HG03432 (cell line): ENCODE measurements around the gene CEBPB.
A peak's percentile ranks its signal among the peaks of the same experiment; 100 is the strongest.
"Not testable (repeated sequence)": the region's sequence is repeated elsewhere in the genome, so short reads cannot be mapped to it uniquely, and the experiment has no call there.

ENCODE experiments used
- ATAC-seq: cut with Tn5 transposase; IDR thresholded peaks from one replicate; pipeline ENCODE4 v1.9.1; 2021; ENCODE audit warnings: mild to moderate bottlenecking, moderate library complexity; ENCODE audit not compliant: unreplicated experiment

Gene CEBPB

GRCh38 chr20:50190251-50191064 lies at the start of gene CEBPB:
TSS of gene CEBPB (plus strand) at chr20:50190830. CDS start at chr20:50191034, 204 bp downstream.
- ATAC-seq: peak; percentile 43

DNA sequence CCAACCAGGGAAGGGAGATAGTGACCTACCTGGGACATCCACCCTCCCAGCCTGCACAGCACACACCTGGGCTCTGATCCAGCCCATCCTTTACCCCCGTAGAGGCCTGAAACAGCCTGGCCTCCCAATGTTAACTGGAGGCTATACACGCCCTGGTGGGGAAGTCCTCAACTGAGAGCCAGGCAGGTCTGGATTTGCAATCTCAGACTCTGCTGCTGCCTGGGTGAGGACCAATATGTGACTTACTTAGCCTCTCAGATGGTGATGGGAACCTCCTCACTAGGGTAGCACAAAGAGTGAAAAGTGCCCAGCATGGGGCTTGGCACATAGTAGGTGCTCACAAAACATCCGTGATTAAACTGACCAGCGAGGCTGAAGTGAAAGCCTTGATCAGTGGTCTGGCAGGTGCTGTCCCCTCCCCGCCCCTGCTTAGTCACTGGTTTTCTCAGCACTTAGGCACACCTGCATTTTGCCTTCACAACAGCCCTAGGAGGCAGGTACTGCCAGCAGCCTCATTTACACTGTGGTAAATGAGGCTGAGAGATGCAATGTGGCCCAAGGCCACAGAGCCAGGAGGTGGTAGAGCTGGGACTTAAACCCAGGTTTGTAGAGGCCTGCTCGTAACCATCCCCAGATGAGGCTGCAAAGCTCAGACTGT lies 49.5 kb upstream of the CEBPB start:
- no peak for ATAC-seq

DNA sequence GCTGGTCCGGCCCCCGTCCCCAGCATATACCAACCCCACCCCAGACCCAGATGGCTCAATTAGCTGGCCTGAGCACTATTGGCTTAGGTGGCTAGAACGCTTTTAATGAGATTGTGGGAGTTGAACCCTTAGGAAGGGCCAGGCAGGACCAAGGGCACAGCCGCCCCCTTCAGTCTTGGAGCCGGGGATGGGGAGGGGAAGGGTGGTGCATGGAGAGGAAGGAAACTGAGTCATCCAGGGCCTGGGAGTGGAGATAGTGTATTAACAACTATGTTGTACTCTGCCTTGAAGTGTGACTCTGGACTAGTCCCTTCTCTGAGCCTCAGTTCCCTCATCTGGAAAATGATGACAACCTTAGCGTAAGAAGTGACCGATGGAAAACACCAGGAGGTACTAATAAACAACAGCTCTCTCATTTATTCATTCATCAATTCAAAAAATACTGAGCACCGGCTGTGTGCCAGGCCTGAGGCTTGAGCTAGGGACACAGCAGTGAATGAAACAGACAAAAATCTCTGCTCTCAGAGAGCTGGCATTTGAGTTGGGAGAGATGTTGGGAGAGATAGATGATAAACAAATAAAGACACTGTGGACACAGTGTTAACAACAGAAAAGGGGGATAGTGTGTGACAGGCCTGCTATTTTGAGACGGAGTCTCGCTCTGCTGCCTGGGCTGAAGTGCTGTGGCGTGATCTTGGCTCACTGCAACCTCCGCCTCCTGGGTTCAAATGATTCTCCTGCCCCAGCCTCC lies 48.6 kb upstream of the CEBPB start:
- no peak for ATAC-seq

DNA sequence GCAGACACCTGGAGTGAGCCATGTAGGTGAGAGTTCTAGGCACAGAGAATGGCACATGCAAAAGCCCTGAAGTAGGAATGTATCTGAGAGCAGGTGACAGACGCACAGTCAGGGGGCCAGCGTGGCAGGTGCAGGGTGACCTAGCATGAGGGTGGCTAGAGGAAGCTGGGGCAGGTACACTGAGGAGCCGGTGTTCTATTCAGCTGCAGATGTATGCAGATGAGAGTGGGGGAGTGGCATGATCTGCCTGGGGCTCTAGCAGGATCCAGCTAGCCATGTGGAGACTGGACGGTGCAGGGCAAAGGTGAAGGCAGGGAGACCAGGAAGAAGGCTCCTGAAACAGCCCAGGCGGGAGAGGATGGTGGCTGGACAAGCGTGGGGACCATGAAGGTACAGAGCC lies 47.8 kb upstream of the CEBPB start:
- ATAC-seq: no peak

DNA sequence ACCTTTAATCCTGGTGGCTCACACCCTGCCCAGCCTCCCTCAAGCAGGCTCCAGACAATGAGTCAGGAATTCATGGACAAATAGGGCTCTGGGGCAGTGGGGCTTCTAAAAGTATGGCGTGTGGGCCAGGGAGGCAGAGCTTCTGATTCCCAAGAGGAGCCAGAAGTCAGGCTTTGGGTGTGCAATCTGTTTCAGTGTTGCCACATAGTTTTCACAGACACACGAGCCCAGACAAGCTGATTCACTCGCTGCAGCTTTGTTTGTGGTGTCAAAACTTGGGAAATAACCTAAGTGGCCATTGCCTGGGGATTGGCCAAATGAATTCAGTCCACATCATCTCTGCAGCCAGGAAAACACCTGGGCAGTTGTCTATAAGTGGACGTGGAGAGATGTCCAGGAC lies 46.3 kb upstream of the CEBPB start:
- ATAC-seq: no peak

GRCh38 chr20:50145566-50145965 lies 45.1 kb upstream of the CEBPB start:
- no peak for ATAC-seq

- no peak for ATAC-seq
Observed at GRCh38 chr20:50146214-50146613, 44.4 kb upstream of the CEBPB start.

GRCh38 chr20:50146732-50147662 lies 43.6 kb upstream of the CEBPB start:
- ATAC-seq: peak; percentile 67

DNA sequence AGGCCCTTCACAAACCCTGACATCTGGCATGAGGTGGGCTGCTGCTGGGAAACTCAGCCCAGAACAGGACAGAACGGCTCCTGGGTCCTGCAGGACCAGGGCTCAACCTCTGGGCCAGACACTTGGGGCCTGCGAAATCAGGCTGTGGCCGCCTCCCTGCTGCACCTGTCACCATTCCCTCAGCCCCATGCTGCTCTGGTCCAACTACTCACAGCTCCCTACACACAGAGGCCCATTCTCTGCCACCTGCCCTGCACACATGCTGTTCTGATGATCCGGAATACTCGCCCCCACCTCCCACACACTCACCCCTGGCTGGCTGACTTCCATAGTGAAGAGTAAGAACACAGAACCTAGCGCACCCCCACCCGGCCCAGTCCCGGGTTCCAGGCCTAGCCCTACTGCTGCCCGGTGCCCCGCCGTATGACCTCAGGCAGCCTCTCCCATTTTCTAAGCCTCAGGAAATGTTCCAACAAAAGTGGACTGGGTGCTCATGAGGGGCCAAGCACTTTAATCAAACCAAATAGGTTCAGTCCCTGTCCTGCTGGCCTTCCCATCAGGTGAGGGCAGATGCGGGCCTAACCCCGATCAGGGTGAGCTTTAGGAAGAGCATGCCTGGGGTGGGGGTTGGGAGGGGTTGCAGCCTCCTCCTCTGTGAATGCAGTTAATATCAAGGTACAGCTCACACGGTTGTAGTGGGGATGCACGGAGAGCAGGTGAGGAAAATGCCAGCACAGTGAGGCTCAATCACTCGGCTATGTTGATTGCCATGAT lies 41.0 kb upstream of the CEBPB start:
- no peak for ATAC-seq

GRCh38 chr20:50151034-50151743 lies 39.4 kb upstream of the CEBPB start:
- ATAC-seq: no peak

GRCh38 chr20:50152394-50153152 lies 38.1 kb upstream of the CEBPB start:
- no peak for ATAC-seq

- ATAC-seq: no peak
Observed at GRCh38 chr20:50153153-50153499, 37.5 kb upstream of the CEBPB start.

GRCh38 chr20:50153500-50154377 lies 36.9 kb upstream of the CEBPB start, which contains the start of gene PEDS1:
TSS of gene PEDS1 (minus strand) at chr20:50153723. CDS start at chr20:50153637, 86 bp downstream.
- ATAC-seq: peak; percentile 92

GRCh38 chr20:50161494-50161893 lies 29.1 kb upstream of the CEBPB start:
- not testable (repeated sequence) for ATAC-seq

DNA sequence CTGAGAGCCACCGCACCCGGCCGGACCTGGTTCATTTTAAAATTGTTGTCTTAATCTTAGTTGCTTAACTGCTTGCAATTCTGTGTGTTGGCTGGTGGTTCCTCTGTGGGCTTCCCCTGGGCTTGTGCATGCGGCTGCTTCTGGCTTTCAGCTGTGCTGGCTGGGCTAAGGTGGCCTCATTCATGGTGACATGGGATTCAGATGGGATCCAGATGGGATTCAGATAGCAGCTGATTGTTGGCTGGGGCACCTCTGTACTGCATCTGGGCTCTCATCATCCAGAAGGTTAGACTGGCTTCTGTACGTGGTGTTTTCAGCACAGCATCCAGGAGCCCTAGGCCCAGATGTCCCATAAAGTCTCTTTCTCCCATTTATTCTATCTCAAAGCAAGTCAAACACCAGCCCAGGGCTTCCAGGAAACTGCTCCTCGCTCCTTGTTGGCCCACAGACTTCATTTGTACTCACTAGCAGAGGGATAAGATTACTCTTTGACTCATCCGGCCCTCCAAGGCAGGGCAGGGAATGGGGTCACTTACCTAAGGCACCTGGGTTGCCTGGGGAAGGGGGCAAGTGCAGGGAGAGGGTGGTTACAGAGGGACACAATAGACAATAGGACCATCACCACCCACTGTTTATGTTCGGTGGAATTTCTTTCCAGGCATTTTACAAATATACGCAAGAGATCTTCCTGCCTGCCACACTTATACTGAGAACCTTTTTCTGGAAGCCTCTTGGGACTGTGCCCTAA lies 26.9 kb upstream of the CEBPB start:
- no peak for ATAC-seq

GRCh38 chr20:50165684-50166554 lies 24.7 kb upstream of the CEBPB start:
- ATAC-seq: peak; percentile 95
